Activated CD4-positive, alpha-beta T cell treated with anti-CD3 and anti-CD28 coated beads for 36 hours (primary cell): ENCODE data around the gene SCNN1G. TPM values are rescaled to one million over a fixed set of nuclear protein-coding genes. Genes with fewer than 3 reads are reported as not detected.
"Not testable (repeated sequence)": the region's sequence is repeated elsewhere in the genome, so short reads cannot be mapped to it uniquely, and the experiment has no call there.

Experiments
- ATAC-seq: fragments of 200-7000 bp; cut with Tn5 transposase; one replicate; pipeline ENCODE4 v1.10.0; 2021; ENCODE audit warnings: mild to moderate bottlenecking, moderate library complexity
- CTCF ChIA-PET: fragments of 350-600 bp; sonication (Branson Sonifier 250); formaldehyde crosslinking; loops from one replicate; lab custom pipeline; 2021; ENCODE audit warnings: antibody characterized with exemption; lab: Charles Lee
- POLR2A ChIA-PET: fragments of 350-600 bp; sonication (Branson Sonifier 250); formaldehyde crosslinking; loops from one replicate; lab custom pipeline; 2021; ENCODE audit warnings: antibody characterized with exemption, inconsistent platforms; lab: Charles Lee
- DNase-seq: peaks from one replicate; pipeline ENCODE4 v3.0.0-alpha.2; 2020
- H3K27ac Mint-ChIP-seq: one replicate; pipeline ENCODE4 v1.8.0; 2021; ENCODE audit warnings: mixed read lengths
- H3K27me3 Mint-ChIP-seq: one replicate; pipeline ENCODE4 v1.8.0; 2021; ENCODE audit warnings: mixed read lengths
- H3K36me3 Mint-ChIP-seq: one replicate; pipeline ENCODE4 v1.8.0; 2021; ENCODE audit warnings: low read depth, mixed read lengths
- H3K4me1 Mint-ChIP-seq: one replicate; pipeline ENCODE4 v1.8.0; 2021; ENCODE audit warnings: mixed read lengths
- H3K4me3 Mint-ChIP-seq: one replicate; pipeline ENCODE4 v1.8.0; 2021; ENCODE audit warnings: mild to moderate bottlenecking, moderate library complexity, mixed read lengths
- H3K9me3 Mint-ChIP-seq: one replicate; pipeline ENCODE4 v1.8.0; 2021; ENCODE audit warnings: low read depth, mixed read lengths
- intact Hi-C, 2 experiments: fragments of 100-400 bp; cut with DNase I in 1 of 2; cut with micrococcal nuclease in 1 of 2; formaldehyde crosslinking; loops; one replicate each; pipeline versions ENCODE4 v1.14.2 to v1.15.1; 2022 to 2024; cut with DNase I, micrococcal nuclease
- total RNA-seq, 2 experiments: library from RNA; stranded (reverse); gene quantifications; one replicate each; pipeline ENCODE4 v1.2.3, GENCODE V29; 2021

The SCNN1G gene
- total RNA-seq, 2 experiments from 2014 or later, result not detected

DNA sequence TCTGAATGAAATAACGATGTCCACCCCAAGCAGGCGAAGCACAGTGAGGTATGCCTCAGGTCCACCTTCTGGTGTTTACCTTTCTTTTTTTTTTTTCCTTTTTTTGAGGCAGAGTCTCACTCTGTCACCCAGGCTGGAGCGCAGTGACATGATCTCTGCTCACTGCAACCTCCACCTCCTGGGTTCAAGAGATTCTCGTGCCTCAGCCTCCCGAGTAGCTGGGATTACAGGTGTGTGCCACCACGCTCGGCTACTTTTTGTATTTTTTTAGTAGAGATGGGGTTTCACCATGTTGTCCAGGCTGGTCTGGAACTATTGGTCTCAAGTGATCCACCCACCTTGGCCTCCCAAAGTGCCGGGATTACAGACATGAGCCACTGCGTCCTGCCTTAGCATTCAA, 38.2 kb upstream of the SCNN1G start:
- peaks cover 20% of the 10 kb centered on the region for H3K4me1 Mint-ChIP-seq
- intact Hi-C loops, H3K9me3 Mint-ChIP-seq, H3K27me3 Mint-ChIP-seq, H3K4me3 Mint-ChIP-seq, DNase-seq, POLR2A ChIA-PET, H3K27ac Mint-ChIP-seq, ATAC-seq, H3K36me3 Mint-ChIP-seq: not testable (repeated sequence)
- CTCF ChIA-PET, result interaction anchor here (0.6 to 0.9 kb wide), 2 partner anchors 12 to 1870 kb away, joined by 3 read pairs; no protein-coding TSS in a partner anchor

DNA sequence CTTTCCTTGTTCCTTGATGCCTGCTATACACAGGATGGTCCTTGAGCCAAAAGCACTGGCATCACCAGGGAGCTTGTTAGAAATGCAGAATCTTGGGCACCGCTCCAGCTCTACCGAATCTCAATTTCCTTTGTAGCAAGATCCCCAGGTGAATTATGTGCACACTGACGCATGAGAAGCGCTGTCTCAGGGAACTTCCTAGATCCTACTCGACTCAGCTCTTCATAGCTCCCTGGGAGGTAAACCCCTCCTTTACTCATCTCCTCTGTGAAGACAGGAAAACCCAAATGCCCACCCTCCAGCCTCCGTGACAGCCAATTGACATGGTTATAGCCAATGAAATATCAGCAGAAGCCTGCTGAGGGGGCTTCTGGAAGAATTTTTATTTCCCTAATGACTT, 37.4 kb upstream of the SCNN1G start:
- H3K4me3 Mint-ChIP-seq, result no peak overlapping the region
- H3K36me3 Mint-ChIP-seq, result peaks cover 5% of the 10 kb centered on the region
- no peaks in the 10 kb centered on the region for H3K27me3 Mint-ChIP-seq
- intact Hi-C loops, result no loop called here
- ChIA-PET CTCF (interaction anchor here (0.9 to 1.0 kb wide), 2 partner anchors 12 to 17 kb away, joined by 3 to 4 read pairs; no protein-coding TSS in a partner anchor), POLR2A (no interaction called here)
- no peak for ATAC-seq
- H3K27ac Mint-ChIP-seq, result no peak overlapping the region
- no peak for DNase-seq
- peaks cover 26% of the 10 kb centered on the region for H3K4me1 Mint-ChIP-seq
- no peaks in the 10 kb centered on the region for H3K9me3 Mint-ChIP-seq

DNA sequence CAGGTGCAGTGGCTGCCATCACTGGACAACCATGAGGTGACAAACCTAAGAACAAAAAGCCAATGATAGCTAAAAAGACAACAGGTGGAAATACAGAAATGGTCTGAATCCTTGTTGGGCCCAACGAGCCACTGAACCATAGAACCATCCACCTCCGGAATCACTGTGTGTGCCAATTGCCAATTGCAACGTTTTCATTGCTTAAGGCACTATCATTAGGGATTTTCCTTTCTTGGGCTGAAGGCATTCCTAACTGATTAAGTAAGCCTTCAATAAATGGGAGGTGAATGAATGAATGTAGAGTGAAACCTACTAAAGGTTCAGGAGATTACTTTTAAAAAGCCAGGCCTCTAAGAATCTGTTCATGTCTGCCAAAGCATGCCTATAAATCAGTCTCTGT, 36.9 kb upstream of the SCNN1G start:
- peaks cover 28% of the 10 kb centered on the region for H3K4me1 Mint-ChIP-seq
- no peak overlapping the region for H3K4me3 Mint-ChIP-seq
- peaks cover 5% of the 10 kb centered on the region for H3K36me3 Mint-ChIP-seq
- no peaks in the 10 kb centered on the region for H3K9me3 Mint-ChIP-seq
- DNase-seq, result no peak
- CTCF ChIA-PET, result interaction anchor here (1.0 kb wide), 1 partner anchor 18 kb away, joined by 4 read pairs; no protein-coding TSS in a partner anchor
- intact Hi-C loops, result no loop called here
- no peak overlapping the region for H3K27ac Mint-ChIP-seq
- H3K27me3 Mint-ChIP-seq, result no peaks in the 10 kb centered on the region
- POLR2A ChIA-PET, result no interaction called here
- ATAC-seq, result no peak

DNA sequence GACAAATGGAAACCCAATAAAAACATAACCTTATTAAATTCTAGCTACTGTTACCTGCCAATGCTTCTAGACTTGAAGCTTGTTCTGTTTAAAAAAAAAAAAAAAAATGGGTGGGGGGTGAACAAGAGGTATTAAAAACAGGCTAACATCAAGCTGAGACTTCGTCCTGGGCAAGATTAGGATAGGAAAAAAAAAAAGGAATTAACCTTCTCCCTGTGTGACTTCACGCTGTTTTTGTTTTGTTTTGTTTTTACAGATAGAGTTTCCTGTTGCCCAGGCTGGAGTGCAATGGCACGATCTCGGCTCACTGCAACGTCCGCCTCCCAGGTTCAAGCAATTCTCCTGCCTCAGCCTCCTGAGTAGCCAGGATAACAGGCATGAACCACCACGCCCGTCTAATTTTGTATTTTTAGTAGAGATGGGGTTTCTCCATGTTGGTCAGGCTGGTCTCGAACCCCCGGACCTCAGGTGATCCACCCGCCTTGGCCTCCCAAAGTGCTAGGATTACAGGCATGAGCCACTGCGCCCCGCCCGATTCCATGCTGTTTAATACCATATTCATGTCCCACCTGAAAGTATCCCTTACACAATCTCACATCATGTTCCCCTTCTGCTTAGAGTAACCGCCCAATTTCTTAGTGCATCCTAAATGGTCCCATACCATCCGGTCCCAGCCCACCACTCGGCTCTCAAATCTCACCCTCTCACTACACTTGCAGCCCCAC, 35.5 kb upstream of the SCNN1G start:
- intact Hi-C loops, result no loop called here
- ChIA-PET CTCF (interaction anchor here (0.7 kb wide), 2 partner anchors 393 to 1533 kb away, joined by 3 read pairs; no protein-coding TSS in a partner anchor), POLR2A (no interaction called here)
- ATAC-seq, result no peak
- peaks cover 28% of the 10 kb centered on the region for H3K4me1 Mint-ChIP-seq
- H3K4me3 Mint-ChIP-seq, result peak overlapping the region; percentile 28
- DNase-seq, result no peak
- H3K9me3 Mint-ChIP-seq, result no peaks in the 10 kb centered on the region
- peaks cover 5% of the 10 kb centered on the region for H3K36me3 Mint-ChIP-seq
- H3K27me3 Mint-ChIP-seq, result no peaks in the 10 kb centered on the region
- no peak overlapping the region for H3K27ac Mint-ChIP-seq

DNA sequence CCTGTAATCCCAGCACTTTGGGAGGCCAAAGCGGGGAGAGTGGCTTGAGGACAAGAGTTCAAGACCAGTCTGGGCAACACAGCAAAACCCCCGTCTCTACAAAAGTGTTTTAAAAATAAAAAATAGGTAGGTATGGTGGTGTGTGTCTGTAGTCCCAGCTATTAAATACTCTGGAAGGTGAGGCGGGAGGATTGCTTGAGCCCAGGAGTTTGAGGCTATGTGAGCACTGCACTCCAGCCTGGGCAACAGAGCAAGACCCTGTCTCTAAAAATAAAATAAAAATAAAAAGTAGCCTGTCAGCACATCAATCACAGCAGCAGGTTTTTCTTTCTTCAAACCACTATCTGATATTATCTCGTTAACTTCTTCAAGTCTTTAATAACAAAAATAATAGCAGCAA, 34.9 kb upstream of the SCNN1G start:
- no peak overlapping the region for H3K27ac Mint-ChIP-seq
- peaks cover 28% of the 10 kb centered on the region for H3K4me1 Mint-ChIP-seq
- H3K36me3 Mint-ChIP-seq, result peaks cover 5% of the 10 kb centered on the region
- DNase-seq (no peak), ATAC-seq (no peak)
- ChIA-PET POLR2A (no interaction called here), CTCF (interaction anchor here (0.7 kb wide), 1 partner anchor 393 kb away, joined by 3 read pairs; no protein-coding TSS in a partner anchor)
- intact Hi-C loops, result loop anchor here in 1 of 2 experiments (2.0 kb wide), 2 partner anchors 51 to 449 kb away; partner anchors contain the start of gene NDUFAB1
- H3K4me3 Mint-ChIP-seq, result peak overlapping the region; percentile 86
- no peaks in the 10 kb centered on the region for H3K27me3 Mint-ChIP-seq
- H3K9me3 Mint-ChIP-seq, result no peaks in the 10 kb centered on the region

DNA sequence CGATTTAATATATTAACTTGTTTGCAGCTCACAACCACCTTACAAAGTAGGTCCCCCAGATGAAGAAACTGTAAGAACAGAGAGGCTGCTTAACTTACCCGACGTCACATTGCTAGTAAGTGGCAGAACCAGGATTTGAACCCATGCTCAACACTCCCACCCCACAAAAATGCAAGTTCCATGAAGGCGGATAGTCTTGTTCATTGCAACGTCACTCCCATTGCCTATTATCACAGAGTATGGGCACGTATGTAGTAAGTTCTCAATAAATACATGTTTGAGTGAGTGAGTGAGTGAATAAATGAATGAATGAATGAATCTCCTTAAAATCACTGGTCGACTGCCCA, 34.4 kb upstream of the SCNN1G start:
- H3K4me3 Mint-ChIP-seq, result peak overlapping the region; percentile 86
- no peak for ATAC-seq
- CTCF ChIA-PET, result no interaction called here
- intact Hi-C loops, result loop anchor here in 1 of 2 experiments (2.0 kb wide), 2 partner anchors 51 to 449 kb away; partner anchors contain the start of gene NDUFAB1
- H3K36me3 Mint-ChIP-seq, result peaks cover 5% of the 10 kb centered on the region
- no peak for DNase-seq
- peak overlapping the region; percentile 86 for H3K27ac Mint-ChIP-seq
- no peaks in the 10 kb centered on the region for H3K27me3 Mint-ChIP-seq
- no peaks in the 10 kb centered on the region for H3K9me3 Mint-ChIP-seq
- peaks cover 28% of the 10 kb centered on the region for H3K4me1 Mint-ChIP-seq
- POLR2A ChIA-PET, result interaction anchor here (0.6 kb wide), 1 partner anchor 29 kb away, joined by 6 read pairs; no protein-coding TSS in a partner anchor

DNA sequence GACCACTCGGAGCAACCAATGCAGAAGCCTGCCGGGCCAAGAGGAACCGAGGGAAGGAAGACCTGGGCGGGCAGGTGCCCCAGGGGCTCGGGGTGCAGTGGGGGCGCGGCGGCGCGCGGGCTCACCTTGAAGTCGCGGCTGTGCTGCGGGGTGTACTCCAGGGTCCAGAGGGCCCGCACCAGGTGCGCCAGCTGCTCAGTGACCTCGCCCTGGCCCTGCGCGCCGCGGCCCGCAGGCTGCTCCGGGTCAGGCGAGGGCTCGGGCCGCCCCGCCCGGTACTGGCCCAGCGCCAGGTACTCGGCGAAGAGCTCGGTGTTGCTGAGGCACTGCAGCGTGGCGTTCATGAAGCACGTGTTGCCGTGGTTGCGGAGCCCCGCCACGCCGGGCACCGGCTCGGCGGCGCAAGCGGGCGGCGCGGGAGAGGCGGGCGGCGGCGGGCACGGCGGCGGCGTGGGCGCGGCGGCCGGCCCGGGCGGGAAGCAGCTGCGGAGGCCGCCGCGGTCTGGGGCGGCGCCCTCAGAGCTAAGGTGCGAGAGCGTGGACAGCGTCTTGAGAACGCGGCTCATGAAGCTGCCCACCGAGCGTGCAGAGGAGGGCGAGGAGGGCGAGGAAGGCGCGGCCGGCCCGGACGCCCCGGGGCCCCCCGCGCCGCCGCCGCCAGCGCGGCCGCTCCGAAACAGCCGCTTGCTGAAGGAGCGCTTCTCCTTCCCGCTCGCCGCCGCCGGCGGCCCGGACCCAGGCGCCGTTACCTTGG, 33.9 kb upstream of the SCNN1G start:
- peak; percentile 25 for ATAC-seq
- ChIA-PET CTCF (interaction anchor here (0.6 kb wide), 2 partner anchors 23 to 65 kb away, joined by 3 read pairs; no protein-coding TSS in a partner anchor), POLR2A (interaction anchor here (0.6 kb wide), 1 partner anchor 28 kb away, joined by 6 read pairs; no protein-coding TSS in a partner anchor)
- Mint-ChIP-seq H3K4me1 (peaks cover 28% of the 10 kb centered on the region), H3K27me3 (no peaks in the 10 kb centered on the region), H3K36me3 (peaks cover 5% of the 10 kb centered on the region), H3K4me3 (peak overlapping the region; percentile 86), H3K27ac (peak overlapping the region; percentile 86), H3K9me3 (no peaks in the 10 kb centered on the region)
- intact Hi-C loops, result loop anchor here in 1 of 2 experiments (1.0 to 2.0 kb wide), 7 partner anchors 34 to 1549 kb away; partner anchors contain the start of genes DCTN5, EARS2, GGA2 and METTL9
- peak; percentile 72 for DNase-seq

DNA sequence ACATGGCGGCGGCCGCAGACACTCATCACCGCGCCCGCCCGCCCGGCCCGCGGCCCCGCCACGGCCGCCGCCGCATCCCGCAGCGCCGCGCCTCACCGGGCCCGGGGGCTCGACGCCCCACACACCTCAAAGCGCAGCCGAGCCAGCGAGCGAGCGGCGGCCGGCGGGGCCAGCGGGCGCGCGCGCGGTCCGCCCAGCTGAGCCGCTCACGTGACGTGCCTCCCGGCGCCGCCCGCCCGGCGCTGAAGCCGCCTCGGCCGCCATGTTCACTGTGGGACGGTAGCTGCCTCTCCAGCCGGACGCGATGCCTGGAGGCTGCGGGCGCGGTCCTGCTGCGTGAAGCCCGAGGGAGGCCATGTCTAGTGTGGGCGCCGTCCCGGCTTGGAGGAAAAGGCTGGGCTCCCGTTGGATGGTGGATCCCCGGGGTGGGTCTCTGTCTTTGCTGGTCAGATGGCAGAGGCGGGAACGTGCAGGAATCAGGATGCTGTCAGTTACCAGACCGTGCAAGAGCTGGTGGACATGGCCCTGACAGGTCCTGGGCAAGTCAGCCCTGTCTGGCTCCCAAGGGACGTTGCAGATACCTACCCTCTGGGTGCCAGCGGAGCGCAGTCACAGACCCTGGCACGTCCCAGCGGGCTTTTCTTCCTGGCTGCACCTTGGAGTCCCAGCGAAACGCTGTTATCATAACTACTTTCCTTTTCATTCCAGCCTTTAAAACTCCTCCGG, 33.1 kb upstream of the SCNN1G start, which contains the start of gene USP31:
TSS of gene USP31 (minus strand) at position 186 of the 726 bp plus-strand sequence. CDS start at position 4, 182 bp downstream.
- Mint-ChIP-seq H3K27ac (peak within 1 kb of the TSS; percentile 86), H3K9me3 (no peaks in the 10 kb centered on the region), H3K4me3 (peak within 1 kb of the TSS; percentile 86), H3K4me1 (peaks cover 28% of the 10 kb centered on the region), H3K36me3 (peaks cover 5% of the 10 kb centered on the region), H3K27me3 (no peaks in the 10 kb centered on the region)
- CTCF ChIA-PET, result interaction anchor here (0.6 kb wide), 2 partner anchors 24 to 64 kb away, joined by 3 read pairs; no protein-coding TSS in a partner anchor
- intact Hi-C loops, result loop anchor here in 1 of 2 experiments (1.0 to 2.0 kb wide), 7 partner anchors 33 to 1550 kb away; partner anchors contain the start of genes DCTN5, EARS2, GGA2 and METTL9
- DNase-seq (peak; percentile 94), ATAC-seq (peak; percentile 99)
- POLR2A ChIA-PET, result no interaction called here

DNA sequence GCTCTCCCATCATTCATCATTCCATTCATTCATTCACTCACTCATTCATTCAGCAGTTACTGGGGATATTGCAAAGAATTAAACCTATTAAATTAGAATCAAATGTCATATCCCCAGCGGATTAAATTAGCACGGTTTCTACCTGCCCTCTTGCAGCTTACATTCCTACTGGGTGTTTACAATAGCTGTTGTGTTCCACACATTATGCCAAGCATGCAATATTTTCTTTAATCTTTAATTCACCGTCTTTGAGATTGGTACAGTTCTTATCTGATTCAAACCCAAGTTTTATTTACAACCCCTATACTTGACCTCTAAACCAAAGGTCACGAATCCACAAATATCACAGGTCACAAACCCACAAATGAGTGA, 32.6 kb upstream of the SCNN1G start:
- DNase-seq (no peak), ATAC-seq (no peak)
- H3K4me3 Mint-ChIP-seq, result peak overlapping the region; percentile 85
- POLR2A ChIA-PET, result no interaction called here
- H3K27ac Mint-ChIP-seq, result peak overlapping the region; percentile 43
- intact Hi-C loops, result loop anchor here in 1 of 2 experiments (1.0 to 2.0 kb wide), 7 partner anchors 32 to 1551 kb away; partner anchors contain the start of genes DCTN5, EARS2, GGA2 and METTL9
- peaks cover under 1% of the 10 kb centered on the region for H3K27me3 Mint-ChIP-seq
- H3K4me1 Mint-ChIP-seq, result peaks cover 27% of the 10 kb centered on the region
- CTCF ChIA-PET, result interaction anchor here (1.0 kb wide), 1 partner anchor 284 kb away, joined by 4 read pairs; no protein-coding TSS in a partner anchor
- H3K9me3 Mint-ChIP-seq, result no peaks in the 10 kb centered on the region
- peaks cover 5% of the 10 kb centered on the region for H3K36me3 Mint-ChIP-seq

DNA sequence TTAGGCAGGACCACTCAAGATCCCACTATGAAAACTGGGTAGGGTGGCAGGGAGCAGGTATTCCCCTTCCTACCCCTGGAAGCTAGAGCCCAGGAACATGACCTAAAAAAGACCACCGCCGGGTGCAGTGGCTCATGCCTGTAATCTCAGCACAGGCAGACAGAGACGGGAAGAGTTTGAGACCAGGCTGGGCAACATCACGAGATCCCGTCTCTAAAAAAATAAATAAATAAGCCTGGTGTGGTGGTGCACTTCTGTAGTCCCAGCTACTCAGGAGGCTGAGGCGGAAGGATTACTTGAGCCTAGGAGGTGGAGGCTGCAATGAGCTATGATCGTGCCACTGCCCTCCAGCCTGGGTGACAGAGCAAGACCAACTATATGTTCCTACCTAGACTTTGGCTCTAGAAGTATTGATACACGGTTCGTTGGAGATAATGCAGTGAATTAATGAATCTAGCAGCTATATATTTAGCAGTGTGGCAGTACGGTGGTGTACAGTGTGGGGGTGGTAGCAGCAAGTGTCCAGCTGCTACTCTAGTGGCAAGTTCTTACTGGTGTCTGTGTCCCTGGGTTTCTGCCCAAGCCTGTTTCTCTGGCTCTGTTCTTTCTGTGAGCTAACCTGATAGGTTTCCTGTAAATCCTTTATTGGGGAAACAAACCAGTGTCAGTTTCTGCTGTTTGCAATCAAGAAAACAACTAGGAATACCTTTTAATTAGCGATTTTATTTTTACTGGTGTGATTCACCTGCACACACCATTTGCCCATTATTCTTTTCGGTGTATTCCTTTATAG, 30.0 kb upstream of the SCNN1G start:
- H3K9me3 Mint-ChIP-seq, result no peaks in the 10 kb centered on the region
- no peak overlapping the region for H3K4me3 Mint-ChIP-seq
- CTCF ChIA-PET, result interaction anchor here (1.6 kb wide), 1 partner anchor 283 kb away, joined by 3 read pairs; no protein-coding TSS in a partner anchor
- H3K27ac Mint-ChIP-seq, result no peak overlapping the region
- peaks cover 18% of the 10 kb centered on the region for H3K4me1 Mint-ChIP-seq
- peaks cover 2% of the 10 kb centered on the region for H3K27me3 Mint-ChIP-seq
- intact Hi-C loops, result no loop called here
- ATAC-seq, result no peak
- POLR2A ChIA-PET, result no interaction called here
- H3K36me3 Mint-ChIP-seq, result no peaks in the 10 kb centered on the region
- DNase-seq, result no peak
